Posterior vena cava (tissue), 2 donors: ENCODE data around the gene CACNA2D3. TPM values are rescaled to one million over a fixed set of nuclear protein-coding genes. Genes with fewer than 3 reads are reported as not detected.

Experiments used
- DNase-seq: peaks from one replicate; pipeline ENCODE4 v3.0.0-alpha.2; 2020; ENCODE audit warnings: low spot score
- intact Hi-C, 2 donors: fragments of 100-400 bp; cut with DNase I; formaldehyde crosslinking; loops; one replicate each; pipeline versions ENCODE4 v1.14.1 to v1.14.2; 2022 to 2023
- total RNA-seq, 2 donors: library from RNA; stranded (reverse); fragmentation: NEBNext Ultra II Directional; extraction: Animal tissue kit (Norgen Biotek cat#: 25700); gene quantifications; one replicate each; pipeline ENCODE4 v1.2.1, GENCODE V29; 2021
- donor health status: DM: yes; HTN: yes; CAD: no.
- donor health status: DM: yes; HTN: yes; CAD: no.

CACNA2D3 gene
- total RNA-seq, 2 donors from 2014 or later = 2.0 to 4.0 TPM

DNA sequence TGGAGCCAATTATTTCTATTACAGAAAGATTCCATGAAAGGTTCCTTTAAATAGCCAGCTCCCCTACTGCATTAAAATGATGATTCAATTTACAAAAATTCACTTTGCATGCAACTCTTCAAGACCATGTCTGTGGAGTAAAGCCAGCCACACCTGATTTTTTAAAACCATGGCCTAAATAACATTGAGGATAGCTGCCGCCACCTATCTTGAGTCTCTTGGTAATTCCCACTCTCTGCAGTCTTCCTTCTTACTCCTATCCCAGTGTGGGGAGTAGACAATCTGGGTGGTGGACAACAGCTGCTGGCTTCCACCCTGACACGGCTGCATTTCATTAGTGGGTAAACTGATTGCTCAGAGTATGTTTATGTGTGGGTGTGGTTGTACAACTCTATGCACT is 794.8 kb downstream of the CACNA2D3 start:
- no peak for DNase-seq
- intact Hi-C loops = no loop called here

GRCh38 chr3:54917862-54918261 is 795.5 kb downstream of the CACNA2D3 start:
- intact Hi-C loops = no loop called here

DNA sequence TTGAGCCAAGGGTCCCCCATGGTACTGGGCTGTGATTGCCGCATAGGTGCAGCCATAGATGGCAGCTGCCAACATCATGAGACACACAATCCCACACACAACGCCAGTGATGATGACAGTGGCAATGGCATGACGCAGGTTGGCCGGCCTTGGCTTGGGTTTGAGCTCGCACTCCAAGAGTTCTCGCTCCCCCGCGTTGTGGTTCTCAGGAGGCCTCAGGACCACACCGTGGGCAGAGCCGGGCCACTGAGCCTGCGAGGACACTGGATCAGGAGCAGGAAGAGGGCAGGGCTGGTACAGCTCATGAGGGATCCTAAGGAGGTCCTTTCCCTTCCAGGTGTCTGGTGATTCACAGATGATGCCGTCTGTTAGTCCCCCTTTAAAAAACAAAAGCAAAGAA is 796.2 kb downstream of the CACNA2D3 start:
- intact Hi-C loops = no loop called here

More at GRCh38 chr3:54917862-54918261, 795.5 kb downstream of the CACNA2D3 start:
- DNase-seq = no peak

DNA sequence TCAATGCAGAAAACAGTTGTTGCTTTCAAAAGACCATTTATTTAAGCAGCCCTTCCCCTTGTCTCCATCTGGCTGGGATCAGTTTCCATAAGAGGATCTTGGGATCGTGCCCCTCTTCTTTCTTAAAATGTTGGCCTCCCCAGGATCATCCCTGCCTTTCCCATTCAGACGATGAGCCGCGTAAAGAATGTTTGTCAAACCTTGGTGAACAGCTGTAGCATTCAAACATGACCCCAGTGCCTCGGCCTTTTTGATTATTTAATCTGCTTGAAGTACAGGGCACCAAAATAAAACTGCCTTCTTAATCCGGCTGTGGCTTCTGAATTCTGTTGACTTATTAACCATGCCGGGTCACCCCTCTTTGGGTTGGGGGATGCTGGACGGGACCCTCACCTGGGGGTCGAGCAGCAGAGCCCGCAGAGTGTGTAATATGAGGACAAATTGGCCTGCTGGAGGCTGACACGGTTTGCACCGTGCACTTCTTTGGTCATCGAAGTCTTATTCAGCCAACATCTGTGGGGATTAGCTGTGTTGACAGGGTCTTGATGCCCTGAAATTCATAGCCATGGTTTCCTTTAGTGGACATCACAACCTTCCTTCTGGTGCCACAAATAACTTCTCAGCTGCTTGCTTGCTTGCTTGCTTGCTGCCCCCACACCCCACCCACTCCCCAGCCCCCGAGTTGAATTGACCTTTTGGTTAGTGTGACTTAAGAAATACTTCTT is 805.9 kb downstream of the CACNA2D3 start, which contains the start of gene LRTM1:
Gene LRTM1, minus strand, starts transcription at position 14 of the 725 bp plus-strand sequence. CDS start 148 bp downstream, outside the sequence.
- intact Hi-C loops = no loop called here
- no peak for DNase-seq

More for the DNA sequence above, 796.2 kb downstream of the CACNA2D3 start:
- DNase-seq = no peak

- no peak for DNase-seq
- intact Hi-C loops = no loop called here
Observed at GRCh38 chr3:54931182-54931581, 808.8 kb downstream of the CACNA2D3 start.

GRCh38 chr3:54932606-54933005 is 810.3 kb downstream of the CACNA2D3 start:
- DNase-seq = no peak
- intact Hi-C loops = no loop called here

GRCh38 chr3:54935869-54936268 is 813.5 kb downstream of the CACNA2D3 start:
- intact Hi-C loops = no loop called here
- no peak for DNase-seq

GRCh38 chr3:54936561-54936960 is 814.2 kb downstream of the CACNA2D3 start:
- DNase-seq = no peak
- intact Hi-C loops = no loop called here

GRCh38 chr3:54939557-54940300 is 817.4 kb downstream of the CACNA2D3 start:
- intact Hi-C loops = loop anchor here in 1 of 2 donors (10.0 kb wide), 1 partner anchor 375 kb away; no protein-coding TSS in a partner anchor
- DNase-seq = no peak

DNA sequence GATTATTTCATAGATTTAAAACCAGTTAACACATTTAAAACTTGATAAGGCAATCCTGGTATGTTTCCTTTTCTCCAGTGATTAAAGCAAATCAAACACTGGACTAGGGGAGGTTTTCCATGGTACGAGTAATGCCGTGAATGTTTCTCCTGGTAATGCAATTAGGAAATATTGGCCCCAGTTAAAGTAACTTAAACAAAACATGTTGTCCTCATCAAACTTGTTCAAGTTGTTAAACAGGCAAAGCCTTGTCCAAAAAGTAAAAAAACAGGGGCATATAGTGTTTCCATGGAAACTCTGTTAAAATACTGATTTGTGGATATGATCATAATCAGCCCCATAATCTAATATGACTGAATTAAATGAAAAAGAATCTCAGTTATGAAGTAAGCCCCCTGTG is 818.6 kb downstream of the CACNA2D3 start:
- intact Hi-C loops = loop anchor here in 1 of 2 donors (10.0 kb wide), 1 partner anchor 374 kb away; no protein-coding TSS in a partner anchor
- DNase-seq = no peak

GRCh38 chr3:54941690-54942362 is 819.5 kb downstream of the CACNA2D3 start:
- intact Hi-C loops = loop anchor here in 1 of 2 donors (10.0 kb wide), 1 partner anchor 373 kb away; no protein-coding TSS in a partner anchor

GRCh38 chr3:54949491-54950044 is 827.2 kb downstream of the CACNA2D3 start:
- no peak for DNase-seq
- intact Hi-C loops = loop anchor here (10.0 kb wide), 2 partner anchors 235 to 365 kb away; no protein-coding TSS in a partner anchor

More at GRCh38 chr3:54941690-54942362, 819.5 kb downstream of the CACNA2D3 start:
- DNase-seq = no peak

DNA sequence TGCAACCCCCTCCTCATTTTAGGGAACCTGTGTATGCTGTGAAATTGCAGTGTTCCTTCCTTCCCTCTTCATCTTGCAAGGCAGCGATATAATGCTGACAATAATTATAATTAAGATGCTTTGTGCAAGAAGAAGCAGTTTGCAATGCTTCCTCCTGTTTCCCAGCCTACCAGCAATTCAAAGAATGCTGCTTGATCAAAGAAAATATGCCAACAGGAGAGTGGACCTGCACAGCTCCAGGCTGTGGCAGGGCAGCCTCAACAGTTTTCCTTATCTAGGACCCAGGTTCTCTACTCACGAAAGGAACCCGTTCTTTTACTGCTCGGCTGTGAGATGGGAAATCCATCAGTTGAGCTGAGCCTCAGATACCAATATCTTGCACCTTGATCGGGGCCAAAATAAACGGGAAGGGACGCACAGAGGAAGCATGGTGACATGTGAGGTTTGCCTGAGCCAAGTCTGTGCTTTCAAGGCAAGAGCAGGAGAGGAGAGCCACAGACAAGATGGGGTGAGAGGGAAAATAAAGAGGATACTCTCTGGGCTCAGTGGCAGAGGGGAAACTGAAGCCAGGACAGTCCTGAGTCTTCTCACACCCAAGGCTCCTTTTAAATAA is 828.1 kb downstream of the CACNA2D3 start:
- intact Hi-C loops = loop anchor here in 1 of 2 donors (10.0 kb wide), 1 partner anchor 234 kb away; no protein-coding TSS in a partner anchor
- no peak for DNase-seq

GRCh38 chr3:54951405-54951804 is 829.1 kb downstream of the CACNA2D3 start:
- intact Hi-C loops = loop anchor here in 1 of 2 donors (10.0 kb wide), 1 partner anchor 233 kb away; no protein-coding TSS in a partner anchor
- DNase-seq = peak; percentile 94

GRCh38 chr3:54954022-54954421 is 831.7 kb downstream of the CACNA2D3 start:
- intact Hi-C loops = loop anchor here in 1 of 2 donors (10.0 kb wide), 1 partner anchor 231 kb away; no protein-coding TSS in a partner anchor
- no peak for DNase-seq

DNA sequence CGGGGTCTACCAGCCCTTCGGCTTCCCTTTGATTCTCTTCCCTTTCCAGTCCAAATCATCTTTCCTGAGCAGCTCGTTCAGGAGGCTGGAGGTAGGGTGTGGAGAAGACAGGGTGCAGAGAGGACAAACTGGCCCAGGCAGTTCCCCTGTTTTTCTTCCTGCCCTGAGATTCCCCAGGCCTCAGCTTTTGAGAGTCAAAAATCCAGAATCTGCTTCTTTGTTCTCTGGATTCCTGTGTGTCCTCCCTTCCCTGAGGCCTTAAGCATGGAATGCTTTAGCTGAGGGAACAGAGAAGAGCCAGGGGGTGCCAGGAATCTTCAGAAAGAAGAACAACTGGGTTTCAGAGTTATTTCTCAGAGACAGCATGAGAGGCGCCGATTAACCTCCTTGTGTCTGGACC is 832.2 kb downstream of the CACNA2D3 start:
- intact Hi-C loops = loop anchor here in 1 of 2 donors (10.0 kb wide), 1 partner anchor 230 kb away; no protein-coding TSS in a partner anchor
- no peak for DNase-seq

DNA sequence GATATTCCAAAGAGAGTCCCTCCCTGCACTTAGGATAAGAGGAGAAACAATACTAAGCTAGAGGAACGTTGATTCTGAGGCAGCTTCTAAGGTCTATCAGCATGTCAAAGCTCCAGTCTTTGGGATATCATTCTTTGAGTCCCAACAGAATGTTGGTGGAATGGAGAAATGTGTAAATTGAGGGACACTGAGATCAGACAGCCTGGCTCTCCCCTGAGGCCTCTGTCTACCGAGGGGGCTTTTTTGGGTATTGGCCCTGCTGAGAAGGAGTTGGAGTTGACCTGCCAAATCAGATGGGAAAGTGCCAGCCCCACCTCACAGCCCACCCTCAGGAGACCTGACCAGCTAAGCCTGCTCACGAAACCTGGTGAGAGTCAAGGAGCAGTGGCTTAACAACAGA is 833.1 kb downstream of the CACNA2D3 start:
- DNase-seq = no peak
- intact Hi-C loops = loop anchor here in 1 of 2 donors (10.0 kb wide), 1 partner anchor 229 kb away; no protein-coding TSS in a partner anchor

GRCh38 chr3:54955941-54956340 is 833.6 kb downstream of the CACNA2D3 start:
- no peak for DNase-seq
- intact Hi-C loops = loop anchor here in 1 of 2 donors (10.0 kb wide), 1 partner anchor 229 kb away; no protein-coding TSS in a partner anchor
